Trophoblast cell (in vitro differentiated cells and primary cell): ENCODE data around the gene DDX11.
"Not testable (repeated sequence)": the region's sequence is repeated elsewhere in the genome, so short reads cannot be mapped to it uniquely, and the experiment has no call there.

Experiments
- DNase-seq, 2 donors: peaks; one replicate each; pipeline ENCODE4 v3.0.0-alpha.2; 2016
- H2AFZ ChIP-seq: 2 replicates; pipeline ENCODE4 v1.6.1; 2013; ENCODE audit warnings: low read length, moderate library complexity, mild to moderate bottlenecking; ENCODE audit not compliant: insufficient read depth, poor library complexity
- H2AK5ac ChIP-seq: 2 replicates; pipeline ENCODE4 v1.6.1; 2013; ENCODE audit warnings: mild to moderate bottlenecking, low read length
- H2BK120ac ChIP-seq: 2 replicates; pipeline ENCODE4 v1.6.1; 2013; ENCODE audit warnings: low read length, mild to moderate bottlenecking, moderate library complexity; ENCODE audit not compliant: insufficient read depth, poor library complexity
- H2BK12ac ChIP-seq: 2 replicates; pipeline ENCODE4 v1.6.1; 2013; ENCODE audit warnings: mild to moderate bottlenecking, low read length, moderate library complexity
- H2BK5ac ChIP-seq: 2 replicates; pipeline ENCODE4 v1.6.1; 2013; ENCODE audit warnings: low read length, low read depth, moderate library complexity, mild to moderate bottlenecking; ENCODE audit not compliant: poor library complexity
- H3K14ac ChIP-seq: 2 replicates; pipeline ENCODE4 v1.6.1; 2013; ENCODE audit warnings: mild to moderate bottlenecking, low read length
- H3K18ac ChIP-seq: 2 replicates; pipeline ENCODE4 v1.6.1; 2013; ENCODE audit warnings: mild to moderate bottlenecking, low read length
- H3K23ac ChIP-seq: 2 replicates; pipeline ENCODE4 v1.6.1; 2013; ENCODE audit warnings: low read length
- H3K27ac ChIP-seq: 2 replicates; pipeline ENCODE4 v1.5.1; 2013; ENCODE audit warnings: low read depth, mild to moderate bottlenecking, inconsistent platforms, low read length, moderate library complexity
- H3K27me3 ChIP-seq: 2 replicates; pipeline ENCODE4 v1.6.1; 2013; ENCODE audit warnings: inconsistent platforms, mild to moderate bottlenecking, low read length, moderate library complexity; ENCODE audit not compliant: insufficient read depth
- H3K36me3 ChIP-seq, 2 experiments: 1 replicate in 1 of 2; 2 replicates in 1 of 2; pipeline ENCODE4 v1.6.1; 2013; ENCODE audit warnings: low read length in 2 of 2, mild to moderate bottlenecking in 2 of 2, moderate library complexity in 1 of 2; ENCODE audit not compliant: insufficient read depth in 2 of 2, control insufficient read depth in 1 of 2
- H3K4ac ChIP-seq: 2 replicates; pipeline ENCODE4 v1.6.1; 2013; ENCODE audit warnings: low read depth, mild to moderate bottlenecking, low read length, moderate library complexity
- H3K4me1 ChIP-seq, 2 experiments: 1 replicate in 1 of 2; 2 replicates in 1 of 2; pipeline ENCODE4 v1.6.1; 2013; ENCODE audit warnings: low read length in 2 of 2, mild to moderate bottlenecking in 2 of 2, moderate library complexity in 1 of 2; ENCODE audit not compliant: insufficient read depth in 2 of 2, control insufficient read depth in 1 of 2
- H3K4me2 ChIP-seq: 2 replicates; pipeline ENCODE4 v1.6.1; 2013; ENCODE audit warnings: inconsistent platforms, mild to moderate bottlenecking, low read length, moderate library complexity
- H3K4me3 ChIP-seq: 2 replicates; pipeline ENCODE4 v1.5.1; 2013; ENCODE audit warnings: mild to moderate bottlenecking, low read depth, low read length, inconsistent platforms
- H3K79me1 ChIP-seq: one replicate; pipeline ENCODE4 v1.6.1; 2013; ENCODE audit warnings: low read length
- H3K79me2 ChIP-seq: 2 replicates; pipeline ENCODE4 v1.6.1; 2013; ENCODE audit warnings: low read length, mild to moderate bottlenecking; ENCODE audit not compliant: control insufficient read depth, insufficient read depth, poor library complexity
- H3K9ac ChIP-seq: 2 replicates; pipeline ENCODE4 v1.6.1; 2013; ENCODE audit warnings: mild to moderate bottlenecking, low read length
- H3K9me3 ChIP-seq: 2 replicates; pipeline ENCODE4 v1.6.1; 2013; ENCODE audit warnings: low read depth, mild to moderate bottlenecking, control low read depth, inconsistent platforms, low read length; ENCODE audit not compliant: insufficient read depth
- H4K12ac ChIP-seq: 2 replicates; pipeline ENCODE4 v1.6.1; 2013; ENCODE audit warnings: low read depth, mild to moderate bottlenecking, low read length, moderate library complexity
- H4K8ac ChIP-seq: 2 replicates; pipeline ENCODE4 v1.6.1; 2013; ENCODE audit warnings: low read depth, mild to moderate bottlenecking, low read length, moderate library complexity
- H4K91ac ChIP-seq: one replicate; pipeline ENCODE4 v1.6.1; 2013; ENCODE audit warnings: low read depth, mild to moderate bottlenecking, low read length, moderate library complexity
- WGBS: extraction: QIAGEN DNeasy Blood & Tissue Kit; methylation state at CpG from one replicate; pipeline ENCODE4 v1.1.7; 2013; ENCODE audit warnings: missing lambda C conversion rate; ENCODE audit not compliant: insufficient read length, insufficient coverage; ENCODE audit errors: extremely low coverage; 5-methylcytosine and 5-hydroxymethylcytosine counted together

The DDX11 gene

GRCh38 chr12:31124158-31124557 lies 50.5 kb downstream of the DDX11 start:
- H3K23ac ChIP-seq, H3K79me2 ChIP-seq, H3K4me3 ChIP-seq, H3K9ac ChIP-seq, H3K4me2 ChIP-seq, H3K27ac ChIP-seq, H3K18ac ChIP-seq, H3K36me3 ChIP-seq, H3K4ac ChIP-seq, H2BK120ac ChIP-seq, H3K9me3 ChIP-seq, H3K79me1 ChIP-seq, H4K8ac ChIP-seq, H2BK12ac ChIP-seq, H2AFZ ChIP-seq, H2BK5ac ChIP-seq, H2AK5ac ChIP-seq, DNase-seq, H4K12ac ChIP-seq, H4K91ac ChIP-seq, H3K14ac ChIP-seq, H3K4me1 ChIP-seq: not testable (repeated sequence)
- peaks cover 10% of the 10 kb centered on the region for H3K27me3 ChIP-seq
- WGBS, result no CpG with 5 or more reads among the region's 8 CpGs

DNA sequence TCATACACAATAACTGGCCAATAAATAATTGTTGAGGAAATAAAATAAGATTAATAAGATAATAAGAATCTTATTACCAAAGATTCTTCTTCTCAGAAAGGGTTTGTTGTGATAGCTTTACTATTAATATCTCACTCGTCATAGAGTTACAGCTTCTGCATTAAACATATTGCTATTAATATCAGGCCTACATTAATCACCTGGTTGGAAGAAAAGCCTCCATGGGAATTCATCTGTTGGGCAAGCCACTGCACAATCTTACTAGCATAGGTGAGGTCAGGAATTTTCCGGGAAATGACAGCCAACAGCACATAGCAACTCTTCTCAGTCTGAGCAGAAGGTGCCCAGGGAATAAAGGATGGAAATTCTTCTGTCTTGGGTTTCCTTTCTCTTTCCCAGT lies 51.5 kb downstream of the DDX11 start:
- not testable (repeated sequence) for H2BK5ac ChIP-seq, H3K4me3 ChIP-seq, H3K27me3 ChIP-seq, H3K4ac ChIP-seq, H2AK5ac ChIP-seq, DNase-seq, H3K9me3 ChIP-seq, H3K79me2 ChIP-seq, H4K12ac ChIP-seq, H3K4me2 ChIP-seq, H2AFZ ChIP-seq, H4K91ac ChIP-seq, H3K9ac ChIP-seq, H3K79me1 ChIP-seq, H3K27ac ChIP-seq, H3K18ac ChIP-seq, H3K36me3 ChIP-seq, H4K8ac ChIP-seq, H2BK120ac ChIP-seq, H3K14ac ChIP-seq, H2BK12ac ChIP-seq, H3K23ac ChIP-seq, H3K4me1 ChIP-seq
- WGBS, result no CpG with 5 or more reads among the region's 2 CpGs

DNA sequence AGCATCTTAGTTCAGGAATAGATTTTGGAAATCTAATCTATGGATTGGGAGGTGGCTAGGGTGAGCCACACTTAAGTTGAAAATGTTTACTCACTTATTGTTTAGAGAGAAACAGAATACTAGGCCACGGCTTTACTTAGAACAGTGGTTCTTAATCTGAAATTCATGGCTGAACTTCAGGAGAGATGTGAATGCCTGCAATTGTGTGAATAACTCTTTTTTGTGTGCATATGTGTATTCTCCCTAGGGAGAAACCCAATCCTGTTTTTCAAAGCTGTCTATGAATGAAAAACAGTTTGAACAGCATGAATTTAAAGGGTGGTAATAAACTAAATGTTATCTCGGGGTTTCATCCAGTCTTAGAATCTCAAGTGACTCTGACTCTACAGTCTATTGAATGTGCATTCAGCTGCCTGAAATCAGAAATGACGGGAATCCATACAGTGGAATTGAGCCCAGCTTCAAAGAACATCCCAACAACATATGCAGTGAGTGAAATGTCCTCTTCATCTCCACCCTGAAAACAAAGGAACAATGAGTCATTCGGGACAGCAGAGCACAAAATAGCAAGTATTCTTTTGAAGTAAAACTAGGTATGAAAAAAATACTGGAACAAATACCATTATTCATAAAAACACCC lies 53.7 kb downstream of the DDX11 start:
- H4K8ac ChIP-seq, H4K12ac ChIP-seq, H2BK120ac ChIP-seq, H3K27me3 ChIP-seq, H3K9ac ChIP-seq, H3K9me3 ChIP-seq, H3K4me1 ChIP-seq, H3K36me3 ChIP-seq, H2BK5ac ChIP-seq, H3K4me2 ChIP-seq, H2AK5ac ChIP-seq, H3K14ac ChIP-seq, H2AFZ ChIP-seq, DNase-seq, H2BK12ac ChIP-seq, H4K91ac ChIP-seq, H3K23ac ChIP-seq, H3K4me3 ChIP-seq, H3K27ac ChIP-seq, H3K4ac ChIP-seq, H3K18ac ChIP-seq, H3K79me2 ChIP-seq, H3K79me1 ChIP-seq: not testable (repeated sequence)
- WGBS, result no CpG with 5 or more reads among the region's 4 CpGs

GRCh38 chr12:31136581-31136980 lies 62.9 kb downstream of the DDX11 start:
- not testable (repeated sequence) for H3K14ac ChIP-seq, H4K12ac ChIP-seq, H3K36me3 ChIP-seq, H2BK12ac ChIP-seq, H3K27ac ChIP-seq, H3K9me3 ChIP-seq, H3K9ac ChIP-seq, H3K18ac ChIP-seq, H2BK5ac ChIP-seq, H3K4me3 ChIP-seq, H2BK120ac ChIP-seq, H3K4me1 ChIP-seq, H4K8ac ChIP-seq, H2AFZ ChIP-seq, H3K4me2 ChIP-seq, H3K79me1 ChIP-seq, H3K4ac ChIP-seq, H4K91ac ChIP-seq, DNase-seq, H3K79me2 ChIP-seq, H3K23ac ChIP-seq, H3K27me3 ChIP-seq, H2AK5ac ChIP-seq
- no CpG with 5 or more reads among the region's 2 CpGs for WGBS
